ENCODE data around the gene CDT1. TPM values are rescaled to one million over a fixed set of nuclear protein-coding genes. Genes with fewer than 3 reads are reported as not detected.

The CDT1 gene
- total and polyA plus RNA-seq, 2 experiments from 2014 or later, result 32.6 to 187 TPM

GRCh38 chr16:88848557-88848956 lies 45.0 kb downstream of the CDT1 start (continued):
- TF ChIP-seq JUNB (IDR thresholded peaks at IDR 0.05; ENCODE audit: unreplicated experiment) (no peak), CREB1 (CRISPR knock-in tag; IDR thresholded peaks at IDR 0.05; ENCODE audit: low read depth) (no peak), EZH2 (IDR thresholded peaks at IDR 0.05; ENCODE audit: low read depth, unreplicated experiment) (no peak), POLR2AphosphoS5 (IDR thresholded peaks at IDR 0.05; ENCODE audit: low read depth) (no peak), ZNF331 (CRISPR knock-in tag; IDR thresholded peaks at IDR 0.05; ENCODE audit: low read depth) (no peak)

GRCh38 chr16:88850531-88851199 lies 47.1 kb downstream of the CDT1 start:
- Histone ChIP-seq H3K4me3 (no peak overlapping the region), H3K4me1 (ENCODE audit: insufficient read depth) (no peaks in the 10 kb centered on the region; the same call in 1 of the 2 replicates), H3F3A (replicated peaks; ENCODE audit: low read depth) (0 out of 2 replicates have a peak, but pooled peaks cover 3% of the 10 kb centered on the region), H4K20me1 (replicated peaks; ENCODE audit: insufficient read depth) (peaks cover 1% of the 10 kb centered on the region; the same call in 1 of the 2 replicates), H3K4me2 (no peak overlapping the region), H3K79me2 (replicated peaks; ENCODE audit: insufficient read depth) (peaks cover 5% of the 10 kb centered on the region; the same call in 1 of the 2 replicates), H3K9me2 (ENCODE audit: insufficient read depth) (no peaks in the 10 kb centered on the region), H3K36me3 (ENCODE audit: insufficient read depth) (no peaks in the 10 kb centered on the region), H2AFZ (no peak overlapping the region), H3K27ac (ENCODE audit: low read depth) (no peak overlapping the region), H3K27me3 (ENCODE audit: insufficient read depth) (no peaks in the 10 kb centered on the region)
- DNase-seq (ENCODE audit: low spot score) (no peak), ATAC-seq (no peak)
- peaks cover 12% of the 10 kb centered on the region; the same call in 2 of the 3 replicates for H3K9me3 Mint-ChIP-seq
- H3K4me1 Mint-ChIP-seq, result peaks cover 8% of the 10 kb centered on the region
- H3K27ac Mint-ChIP-seq, result no peak overlapping the region
- peaks cover 22% of the 10 kb centered on the region for H3K36me3 Mint-ChIP-seq (ENCODE audit: low read depth)
- H3K27me3 Mint-ChIP-seq (ENCODE audit: insufficient read depth, low read depth, poor library complexity), result peaks cover 4% of the 10 kb centered on the region
- H3K4me3 Mint-ChIP-seq, result no peak overlapping the region
- TF ChIP-seq ETS1 (IDR thresholded peaks at IDR 0.05), result no peak
- no peak for TF ChIP-seq CREB1 (CRISPR knock-in tag; IDR thresholded peaks at IDR 0.05; ENCODE audit: low read depth)
- no peak for TF ChIP-seq POLR2AphosphoS5 (IDR thresholded peaks at IDR 0.05; ENCODE audit: low read depth)
- no peak for TF ChIP-seq JUNB (IDR thresholded peaks at IDR 0.05; ENCODE audit: unreplicated experiment)
- TF ChIP-seq ZNF331 (CRISPR knock-in tag; IDR thresholded peaks at IDR 0.05; ENCODE audit: low read depth), result no peak
- no peak for TF ChIP-seq NANOG (IDR thresholded peaks at IDR 0.05; ENCODE audit: borderline replicate concordance)
- no peak for TF ChIP-seq EZH2 (IDR thresholded peaks at IDR 0.05; ENCODE audit: low read depth, unreplicated experiment)
- TF ChIP-seq, protein P1, sequence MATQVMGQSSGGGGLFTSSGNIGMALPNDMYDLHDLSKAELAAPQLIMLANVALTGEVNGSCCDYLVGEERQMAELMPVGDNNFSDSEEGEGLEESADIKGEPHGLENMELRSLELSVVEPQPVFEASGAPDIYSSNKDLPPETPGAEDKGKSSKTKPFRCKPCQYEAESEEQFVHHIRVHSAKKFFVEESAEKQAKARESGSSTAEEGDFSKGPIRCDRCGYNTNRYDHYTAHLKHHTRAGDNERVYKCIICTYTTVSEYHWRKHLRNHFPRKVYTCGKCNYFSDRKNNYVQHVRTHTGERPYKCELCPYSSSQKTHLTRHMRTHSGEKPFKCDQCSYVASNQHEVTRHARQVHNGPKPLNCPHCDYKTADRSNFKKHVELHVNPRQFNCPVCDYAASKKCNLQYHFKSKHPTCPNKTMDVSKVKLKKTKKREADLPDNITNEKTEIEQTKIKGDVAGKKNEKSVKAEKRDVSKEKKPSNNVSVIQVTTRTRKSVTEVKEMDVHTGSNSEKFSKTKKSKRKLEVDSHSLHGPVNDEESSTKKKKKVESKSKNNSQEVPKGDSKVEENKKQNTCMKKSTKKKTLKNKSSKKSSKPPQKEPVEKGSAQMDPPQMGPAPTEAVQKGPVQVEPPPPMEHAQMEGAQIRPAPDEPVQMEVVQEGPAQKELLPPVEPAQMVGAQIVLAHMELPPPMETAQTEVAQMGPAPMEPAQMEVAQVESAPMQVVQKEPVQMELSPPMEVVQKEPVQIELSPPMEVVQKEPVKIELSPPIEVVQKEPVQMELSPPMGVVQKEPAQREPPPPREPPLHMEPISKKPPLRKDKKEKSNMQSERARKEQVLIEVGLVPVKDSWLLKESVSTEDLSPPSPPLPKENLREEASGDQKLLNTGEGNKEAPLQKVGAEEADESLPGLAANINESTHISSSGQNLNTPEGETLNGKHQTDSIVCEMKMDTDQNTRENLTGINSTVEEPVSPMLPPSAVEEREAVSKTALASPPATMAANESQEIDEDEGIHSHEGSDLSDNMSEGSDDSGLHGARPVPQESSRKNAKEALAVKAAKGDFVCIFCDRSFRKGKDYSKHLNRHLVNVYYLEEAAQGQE (IDR thresholded peaks at IDR 0.05; ENCODE audit: unreplicated experiment), result no peak
- TF ChIP-seq, protein P2, sequence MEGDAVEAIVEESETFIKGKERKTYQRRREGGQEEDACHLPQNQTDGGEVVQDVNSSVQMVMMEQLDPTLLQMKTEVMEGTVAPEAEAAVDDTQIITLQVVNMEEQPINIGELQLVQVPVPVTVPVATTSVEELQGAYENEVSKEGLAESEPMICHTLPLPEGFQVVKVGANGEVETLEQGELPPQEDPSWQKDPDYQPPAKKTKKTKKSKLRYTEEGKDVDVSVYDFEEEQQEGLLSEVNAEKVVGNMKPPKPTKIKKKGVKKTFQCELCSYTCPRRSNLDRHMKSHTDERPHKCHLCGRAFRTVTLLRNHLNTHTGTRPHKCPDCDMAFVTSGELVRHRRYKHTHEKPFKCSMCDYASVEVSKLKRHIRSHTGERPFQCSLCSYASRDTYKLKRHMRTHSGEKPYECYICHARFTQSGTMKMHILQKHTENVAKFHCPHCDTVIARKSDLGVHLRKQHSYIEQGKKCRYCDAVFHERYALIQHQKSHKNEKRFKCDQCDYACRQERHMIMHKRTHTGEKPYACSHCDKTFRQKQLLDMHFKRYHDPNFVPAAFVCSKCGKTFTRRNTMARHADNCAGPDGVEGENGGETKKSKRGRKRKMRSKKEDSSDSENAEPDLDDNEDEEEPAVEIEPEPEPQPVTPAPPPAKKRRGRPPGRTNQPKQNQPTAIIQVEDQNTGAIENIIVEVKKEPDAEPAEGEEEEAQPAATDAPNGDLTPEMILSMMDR (conservative IDR thresholded peaks at IDR 0.05; ENCODE audit: low read depth in 2 of 2), result no peak
